Activated T-helper 1 cell treated with Interleukin-2 at 50 U/mL for 16 hours (primary cell): ENCODE results near the gene SYT3.

Source experiments
- DNase-seq: peaks from one replicate; pipeline ENCODE4 v3.0.0-alpha.2; 2020; ENCODE audit warnings: low read depth

Gene SYT3

GRCh38 chr19:50661766-50662650 lies 22.3 kb upstream of the SYT3 start:
- no peak for DNase-seq

GRCh38 chr19:50661023-50661422 lies 21.3 kb upstream of the SYT3 start:
- DNase-seq, result no peak

GRCh38 chr19:50660088-50660366 lies 20.3 kb upstream of the SYT3 start:
- DNase-seq, result no peak

- DNase-seq, result no peak
Measured at GRCh38 chr19:50659318-50660087, 19.8 kb upstream of the SYT3 start.

- DNase-seq, result no peak
Measured at GRCh38 chr19:50658441-50659317, 19.0 kb upstream of the SYT3 start.

- DNase-seq, result peak; percentile 34
Measured at GRCh38 chr19:50657712-50658440, 18.2 kb upstream of the SYT3 start.

- no peak for DNase-seq
Measured at GRCh38 chr19:50657222-50657669, 17.6 kb upstream of the SYT3 start.

GRCh38 chr19:50654882-50655281 lies 15.2 kb upstream of the SYT3 start:
- DNase-seq, result no peak

GRCh38 chr19:50652722-50653121 lies 13.0 kb upstream of the SYT3 start:
- no peak for DNase-seq

- DNase-seq, result no peak
Measured at GRCh38 chr19:50651174-50651573, 11.5 kb upstream of the SYT3 start.

GRCh38 chr19:50649433-50650391 lies 10.0 kb upstream of the SYT3 start, which contains the start of gene C19orf81:
Gene C19orf81 (plus strand): TSS chr19:50649445. CDS start chr19:50649445, 0 bp downstream.
- DNase-seq, result no peak

GRCh38 chr19:50648659-50649058 lies 9.0 kb upstream of the SYT3 start:
- DNase-seq, result no peak

GRCh38 chr19:50647879-50648615 lies 8.4 kb upstream of the SYT3 start:
- DNase-seq, result no peak

- no peak for DNase-seq
Measured at GRCh38 chr19:50646074-50646807, 6.6 kb upstream of the SYT3 start.

GRCh38 chr19:50645107-50645506 lies 5.4 kb upstream of the SYT3 start:
- DNase-seq, result no peak

- no peak for DNase-seq
Measured at GRCh38 chr19:50644315-50644915, 4.7 kb upstream of the SYT3 start.

GRCh38 chr19:50640368-50640767 lies 687 bp upstream of the SYT3 start:
- no peak for DNase-seq

GRCh38 chr19:50638600-50638999 lies 1.1 kb downstream of the SYT3 start:
- DNase-seq, result no peak
